Measurements from ENCODE around the gene PIWIL4.

The PIWIL4 gene

GRCh38 chr11:94588366-94588942, 21.3 kb downstream of the PIWIL4 start:
- in situ Hi-C loops (cut with HindIII; ENCODE audit: low sequenced_read_pairs): no loop called here
- no peak overlapping the region for H3K4me3 ChIP-seq (ENCODE audit: low read depth, low read length)
- no peak for TF ChIP-seq CTCF (IDR thresholded peaks at IDR 0.05; ENCODE audit: low read depth, low read length)
- no peak for DNase-seq (ENCODE audit: low read depth, low spot score)

GRCh38 chr11:94590352-94591041, 23.3 kb downstream of the PIWIL4 start:
- H3K4me3 ChIP-seq (ENCODE audit: low read depth, low read length): no peak overlapping the region
- in situ Hi-C loops (cut with HindIII; ENCODE audit: low sequenced_read_pairs): no loop called here
- DNase-seq (ENCODE audit: low read depth, low spot score): no peak
- TF ChIP-seq CTCF (IDR thresholded peaks at IDR 0.05; ENCODE audit: low read depth, low read length): no peak

GRCh38 chr11:94593030-94593429, 25.9 kb downstream of the PIWIL4 start:
- TF ChIP-seq CTCF (IDR thresholded peaks at IDR 0.05; ENCODE audit: low read depth, low read length): no peak
- no peak for DNase-seq (ENCODE audit: low read depth, low spot score)
- in situ Hi-C loops (cut with HindIII; ENCODE audit: low sequenced_read_pairs): no loop called here
- H3K4me3 ChIP-seq (ENCODE audit: low read depth, low read length): no peak overlapping the region

- TF ChIP-seq CTCF (IDR thresholded peaks at IDR 0.05; ENCODE audit: low read depth, low read length): no peak
- in situ Hi-C loops (cut with HindIII; ENCODE audit: low sequenced_read_pairs): no loop called here
- H3K4me3 ChIP-seq (ENCODE audit: low read depth, low read length): no peak overlapping the region
- no peak for DNase-seq (ENCODE audit: low read depth, low spot score)
These were observed 27.9 kb downstream of the PIWIL4 start for GRCh38 chr11:94595076-94595475.

GRCh38 chr11:94597896-94598295, 30.7 kb downstream of the PIWIL4 start:
- peak; percentile 32 for DNase-seq (ENCODE audit: low read depth, low spot score)
- peak; percentile 29 for TF ChIP-seq CTCF (IDR thresholded peaks at IDR 0.05; ENCODE audit: low read depth, low read length)
- H3K4me3 ChIP-seq (ENCODE audit: low read depth, low read length): no peak overlapping the region
- in situ Hi-C loops (cut with HindIII; ENCODE audit: low sequenced_read_pairs): no loop called here

- TF ChIP-seq CTCF (IDR thresholded peaks at IDR 0.05; ENCODE audit: low read depth, low read length): no peak
- in situ Hi-C loops (cut with HindIII; ENCODE audit: low sequenced_read_pairs): no loop called here
- no peak for DNase-seq (ENCODE audit: low read depth, low spot score)
- no peak overlapping the region for H3K4me3 ChIP-seq (ENCODE audit: low read depth, low read length)
These were observed 32.3 kb downstream of the PIWIL4 start for GRCh38 chr11:94599510-94599909.
